ENCODE results near the gene CCL28.
A peak's percentile ranks its signal among the peaks of the same experiment; 100 is the strongest.
"Not testable (repeated sequence)": the region's sequence is repeated elsewhere in the genome, so short reads cannot be mapped to it uniquely, and the experiment has no call there.

Gene CCL28

GRCh38 chr5:43409809-43410271 lies 2.4 kb downstream of the CCL28 start:
- no peak for DNase-seq (ENCODE audit: low read depth)

DNA sequence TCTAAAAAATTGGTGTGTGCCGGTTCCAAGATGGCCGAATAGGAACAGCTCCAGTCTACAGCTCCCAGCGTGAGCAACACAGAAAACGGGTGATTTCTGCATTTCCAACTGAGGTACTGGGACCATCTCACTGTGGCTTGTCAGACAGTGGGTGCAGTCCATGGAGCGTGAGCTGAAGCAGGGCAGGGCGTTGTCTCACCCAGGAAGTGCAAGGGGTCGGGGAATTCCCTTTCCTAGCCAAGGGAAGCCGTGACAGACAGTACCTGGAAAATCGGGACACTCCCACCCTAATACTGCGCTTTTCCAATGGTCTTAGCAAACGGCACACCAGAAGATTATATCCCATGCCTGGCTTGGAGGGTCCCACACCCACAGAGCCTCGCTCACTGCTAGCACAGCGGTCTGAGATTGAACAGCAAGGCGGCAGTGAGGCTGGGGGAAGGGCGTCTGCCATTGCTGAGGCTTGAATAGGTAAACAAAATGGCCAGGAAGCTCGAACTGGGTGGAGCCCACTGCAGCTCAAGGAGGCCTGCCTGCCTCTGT lies 9.6 kb downstream of the CCL28 start:
- DNase-seq (ENCODE audit: low read depth) = not testable (repeated sequence)

- no peak for DNase-seq (ENCODE audit: low read depth)
These were observed 10.4 kb downstream of the CCL28 start for GRCh38 chr5:43401827-43402226.

DNA sequence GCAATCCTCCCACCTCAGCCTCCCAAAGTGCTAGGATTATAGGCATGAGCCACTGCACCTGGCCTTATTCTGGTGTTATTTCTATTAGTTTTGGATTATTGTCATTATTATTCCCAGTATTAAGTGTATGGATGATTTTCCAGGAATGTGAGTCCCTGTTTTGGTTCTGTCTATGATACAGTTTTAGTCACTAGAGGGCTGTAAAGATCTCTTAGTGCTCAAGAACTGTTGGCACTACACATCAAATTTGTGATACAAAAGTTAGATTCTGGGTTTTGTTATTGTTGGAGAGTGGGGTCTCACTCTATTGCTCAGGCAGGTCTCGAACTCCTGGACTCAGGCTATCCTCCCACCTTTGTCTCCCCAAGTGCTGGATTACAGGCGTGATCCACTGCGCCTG lies 12.1 kb downstream of the CCL28 start:
- no peak for DNase-seq (ENCODE audit: low read depth)

DNA sequence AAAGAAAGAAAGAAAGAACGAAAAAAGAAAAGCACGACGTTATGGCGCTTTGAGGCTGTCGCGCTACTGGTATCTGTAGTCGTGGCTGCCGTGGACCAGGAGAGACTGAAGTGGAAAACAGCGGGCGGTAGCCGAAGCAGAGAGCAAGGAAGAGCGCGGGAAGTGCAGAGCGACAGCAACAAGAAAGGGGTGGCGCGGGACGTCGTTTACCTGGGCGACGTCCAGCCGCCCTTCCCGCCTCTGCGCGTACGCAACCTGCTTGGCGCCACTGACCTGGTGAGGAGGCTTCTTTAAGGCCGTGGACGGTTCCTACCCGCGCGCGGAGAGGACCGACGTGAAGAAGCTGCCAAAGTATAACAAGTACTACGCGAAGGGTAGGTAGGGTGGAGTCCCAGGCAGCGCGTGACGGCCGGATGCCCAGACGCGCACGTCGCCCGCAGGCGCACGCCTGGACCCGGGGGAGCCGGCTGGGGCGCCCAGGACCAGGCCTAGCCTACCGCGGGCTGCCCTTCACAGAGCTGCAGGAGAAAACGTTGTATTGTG lies 15.4 kb downstream of the CCL28 start:
- DNase-seq (ENCODE audit: low read depth) = peak; percentile 43

DNA sequence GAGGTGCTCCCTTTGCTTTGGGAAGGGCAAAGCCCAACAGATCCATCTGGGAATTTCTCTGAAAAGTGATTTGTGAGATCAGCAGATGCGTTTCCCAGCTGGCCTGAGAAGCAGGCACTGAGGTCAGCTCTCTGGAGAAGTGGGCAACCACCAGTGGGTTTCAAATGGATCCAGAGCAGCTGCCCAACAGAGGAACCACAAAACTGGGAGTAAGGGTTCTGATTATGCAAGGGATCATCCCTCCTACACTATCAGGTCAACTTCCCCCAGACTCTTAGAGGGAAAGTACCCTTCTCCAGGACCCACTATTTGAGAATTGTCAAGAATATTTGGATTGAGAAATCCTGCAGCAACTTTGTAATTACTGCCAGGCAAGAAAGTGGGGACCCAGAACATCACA lies 21.7 kb downstream of the CCL28 start:
- DNase-seq (ENCODE audit: low read depth) = no peak

GRCh38 chr5:43389679-43390329 lies 22.4 kb downstream of the CCL28 start:
- no peak for DNase-seq (ENCODE audit: low read depth)

GRCh38 chr5:43386960-43387362 lies 25.2 kb downstream of the CCL28 start:
- no peak for DNase-seq (ENCODE audit: low read depth)

DNA sequence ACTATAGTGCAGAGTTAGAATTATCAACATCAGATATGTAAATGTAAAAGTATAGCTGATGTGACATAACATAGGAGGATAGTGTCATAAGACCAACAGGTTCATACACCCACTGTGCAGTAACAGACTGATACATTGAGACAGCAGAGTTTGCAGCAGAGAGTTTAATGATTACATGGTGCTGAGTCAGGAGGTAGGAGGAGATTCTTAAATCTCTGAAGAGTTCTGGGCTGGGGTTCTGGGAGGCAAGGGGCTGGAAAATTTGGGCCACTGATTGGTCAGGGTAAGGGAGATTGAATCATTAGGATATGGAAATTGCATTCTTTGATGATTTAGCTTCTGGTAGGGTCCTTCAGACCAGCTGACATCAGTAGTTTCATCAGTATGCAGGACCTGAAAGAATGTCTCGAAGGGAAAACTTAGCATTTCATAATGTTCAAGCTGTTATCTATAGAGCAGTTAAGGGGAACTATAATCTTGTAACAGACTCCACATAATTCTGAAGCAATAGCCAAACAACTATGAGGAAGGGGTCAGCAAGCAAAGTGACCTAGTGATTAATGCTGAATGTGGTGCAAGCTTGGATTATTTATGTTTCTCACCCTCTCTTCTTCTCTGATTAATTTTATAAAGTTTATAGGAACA lies 35.6 kb downstream of the CCL28 start:
- DNase-seq (ENCODE audit: low read depth) = no peak

DNA sequence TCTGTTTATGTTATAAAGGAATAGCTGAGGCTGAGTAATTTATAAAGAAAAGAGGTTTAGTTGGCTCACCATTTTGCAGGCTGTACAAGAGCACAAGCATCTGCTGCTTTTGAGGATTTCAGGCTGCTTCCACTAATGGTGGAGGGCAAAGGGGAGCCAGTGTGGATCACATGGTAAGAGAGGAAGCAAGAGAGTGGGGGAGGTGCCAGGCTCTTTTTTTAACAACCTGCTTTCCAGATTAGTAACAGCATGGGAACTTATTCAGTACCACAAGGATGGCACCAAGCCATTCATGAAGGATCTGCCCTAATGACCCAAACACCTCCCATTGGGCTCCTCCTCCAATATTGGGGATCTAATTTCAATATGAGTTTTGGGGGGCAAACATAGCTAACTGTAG lies 40.4 kb downstream of the CCL28 start:
- DNase-seq (ENCODE audit: low read depth) = no peak

GRCh38 chr5:43370352-43370751 lies 41.8 kb downstream of the CCL28 start:
- DNase-seq (ENCODE audit: low read depth) = no peak

DNA sequence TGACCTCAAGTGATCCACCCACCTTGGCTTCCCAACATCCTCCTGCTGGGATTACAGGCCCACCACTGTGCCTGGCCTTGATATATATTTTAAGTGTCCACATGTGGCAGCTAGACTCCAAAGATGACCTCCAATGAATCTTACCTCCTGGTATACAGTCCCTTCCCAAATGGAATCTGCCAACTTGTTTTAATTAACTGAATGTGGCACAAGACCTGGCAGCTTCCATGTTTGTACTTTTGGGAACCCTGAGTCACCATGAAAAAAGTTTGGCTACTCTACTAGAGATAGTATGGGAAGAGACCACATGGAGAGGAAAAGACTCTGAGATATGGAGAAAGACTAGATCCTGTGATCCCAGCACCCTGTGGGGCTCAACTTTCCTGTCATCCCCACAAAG lies 42.5 kb downstream of the CCL28 start:
- no peak for DNase-seq (ENCODE audit: low read depth)

- DNase-seq (ENCODE audit: low read depth) = no peak
These were observed 44.1 kb downstream of the CCL28 start for GRCh38 chr5:43367909-43368669.

GRCh38 chr5:43367453-43367852 lies 44.7 kb downstream of the CCL28 start:
- DNase-seq (ENCODE audit: low read depth) = no peak

DNA sequence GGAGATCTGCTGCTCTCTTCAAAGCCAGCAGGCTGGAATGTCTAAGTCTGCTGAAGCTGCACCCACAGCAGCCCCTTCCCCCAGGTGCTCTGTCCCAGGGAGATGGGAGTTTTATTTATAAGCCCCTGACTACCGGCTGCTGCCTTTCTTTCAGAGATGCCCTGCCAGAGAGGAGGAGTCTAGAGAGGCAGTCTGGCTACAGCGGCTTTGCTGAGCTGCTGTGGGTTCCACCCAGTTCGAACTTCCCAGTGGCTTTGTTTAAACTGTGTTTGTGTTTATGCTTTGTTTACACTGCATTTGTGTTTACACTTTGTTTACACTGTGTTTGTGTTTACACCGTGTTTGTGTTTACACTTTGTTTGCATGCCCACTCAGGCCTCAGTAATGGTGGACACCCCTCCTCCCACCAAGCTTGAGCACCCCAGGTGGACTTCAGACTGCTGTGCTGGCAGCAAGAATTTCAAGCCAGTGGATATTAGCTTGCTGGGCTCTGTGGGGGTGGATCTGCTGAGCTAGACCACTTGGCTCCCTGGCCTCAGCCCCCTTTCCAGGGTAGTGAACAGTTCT lies 45.4 kb downstream of the CCL28 start:
- DNase-seq (ENCODE audit: low read depth) = not testable (repeated sequence)

DNA sequence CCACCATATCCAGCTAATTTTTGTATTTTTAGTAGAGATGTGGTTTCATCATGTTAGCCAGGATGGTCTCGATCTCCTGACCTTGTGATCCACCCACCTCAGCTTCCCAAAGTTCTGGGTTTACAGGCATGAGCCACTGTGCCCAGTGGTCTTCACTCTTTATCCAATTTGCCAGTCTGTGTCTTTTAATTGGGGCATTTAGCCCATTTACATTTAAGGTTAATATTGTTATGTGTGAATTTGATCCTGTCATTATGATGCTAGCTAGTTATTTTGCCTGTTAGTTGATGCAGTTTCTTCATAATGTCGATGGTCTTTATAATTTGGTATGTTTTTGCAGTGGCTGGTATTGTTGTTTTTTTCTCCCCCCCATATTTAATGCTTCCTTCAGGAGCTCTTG lies 47.0 kb downstream of the CCL28 start:
- not testable (repeated sequence) for DNase-seq (ENCODE audit: low read depth)

GRCh38 chr5:43363445-43364152 lies 48.6 kb downstream of the CCL28 start:
- no peak for DNase-seq (ENCODE audit: low read depth)

DNA sequence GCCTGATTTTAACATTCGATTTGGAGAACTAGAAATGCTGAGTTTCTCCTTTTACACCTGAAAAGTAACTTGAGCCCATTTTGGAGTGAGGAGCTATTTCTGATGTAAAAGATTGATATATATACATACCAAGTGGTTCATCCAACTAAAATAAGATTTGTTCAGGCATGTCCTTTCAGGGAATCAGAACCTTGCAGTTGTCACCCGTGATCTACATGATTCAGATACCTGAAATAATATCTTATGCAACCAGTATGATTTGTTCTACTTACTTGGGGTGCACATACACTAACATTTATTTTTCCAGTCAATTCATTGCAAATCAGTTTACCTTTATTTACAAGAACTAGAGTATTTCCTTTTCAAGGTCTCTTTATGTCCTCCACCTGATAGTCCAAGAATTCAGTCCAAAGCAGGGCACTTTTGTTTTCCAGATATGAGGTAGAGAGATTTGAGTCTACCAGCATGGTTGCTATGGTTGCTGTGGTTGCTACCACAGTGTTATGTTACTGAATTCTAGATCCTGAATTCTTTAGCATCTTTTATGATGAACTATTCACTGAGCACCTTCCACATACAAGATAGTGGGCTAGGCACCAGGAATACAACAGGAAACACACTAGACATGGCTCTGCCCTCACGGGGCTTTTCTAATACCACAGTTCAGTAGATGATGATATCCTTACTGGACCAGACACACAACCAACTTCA lies 49.3 kb downstream of the CCL28 start:
- no peak for DNase-seq (ENCODE audit: low read depth)

- no peak for DNase-seq (ENCODE audit: low read depth)
These were observed 53.5 kb downstream of the CCL28 start for GRCh38 chr5:43358726-43359125.

DNA sequence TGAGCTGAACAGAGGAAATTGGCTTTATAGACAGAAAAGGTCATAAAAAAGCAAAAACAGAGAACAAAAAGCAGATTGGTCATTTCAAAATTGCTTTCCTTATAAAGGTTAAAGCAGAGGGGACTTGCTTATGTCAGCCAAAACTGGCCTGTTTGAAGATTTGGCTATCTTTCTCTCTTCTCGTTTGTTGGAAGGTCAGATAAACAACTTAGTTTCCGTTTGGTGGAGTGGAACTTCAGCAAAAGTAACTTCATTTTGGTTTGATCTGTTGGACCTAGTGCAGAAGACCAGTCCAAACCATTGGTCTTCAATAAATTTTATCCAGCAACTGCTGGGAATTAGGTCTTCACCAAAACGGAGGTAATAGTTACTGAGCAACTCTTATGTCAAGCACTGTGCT lies 53.9 kb downstream of the CCL28 start:
- no peak for DNase-seq (ENCODE audit: low read depth)

DNA sequence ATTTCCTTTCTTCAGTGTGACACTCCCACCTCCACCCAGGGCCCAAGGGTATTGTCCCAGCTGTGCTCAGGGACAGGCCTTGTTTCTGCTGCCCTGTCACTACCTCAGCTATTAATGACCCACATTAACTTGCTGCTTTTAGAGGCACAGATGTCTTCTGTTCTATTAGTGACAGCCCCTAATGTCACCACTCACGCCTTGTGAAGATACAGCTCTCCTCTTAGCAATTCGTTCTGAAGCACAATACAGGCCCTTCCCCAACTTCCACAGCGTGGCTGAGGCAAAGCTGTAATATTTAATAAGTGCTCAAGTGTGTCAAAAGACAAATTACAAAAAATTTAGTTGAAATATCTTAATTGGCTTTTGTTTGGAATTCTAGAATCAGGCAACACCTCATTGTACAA lies 54.3 kb downstream of the CCL28 start:
- DNase-seq (ENCODE audit: low read depth) = no peak

All from stimulated activated CD8-positive, alpha-beta memory T cell treated with anti-CD3 and anti-CD28 coated beads, Interleukin-15, amount 100 ng/mL, for 24 hours (primary cell).